ENCODE data around the gene SPG7. TPM values are rescaled to one million over a fixed set of nuclear protein-coding genes. Genes with fewer than 3 reads are reported as not detected.

SPG7 gene
- total RNA-seq, 1 donor from 2014 or later: 95.0 TPM

DNA sequence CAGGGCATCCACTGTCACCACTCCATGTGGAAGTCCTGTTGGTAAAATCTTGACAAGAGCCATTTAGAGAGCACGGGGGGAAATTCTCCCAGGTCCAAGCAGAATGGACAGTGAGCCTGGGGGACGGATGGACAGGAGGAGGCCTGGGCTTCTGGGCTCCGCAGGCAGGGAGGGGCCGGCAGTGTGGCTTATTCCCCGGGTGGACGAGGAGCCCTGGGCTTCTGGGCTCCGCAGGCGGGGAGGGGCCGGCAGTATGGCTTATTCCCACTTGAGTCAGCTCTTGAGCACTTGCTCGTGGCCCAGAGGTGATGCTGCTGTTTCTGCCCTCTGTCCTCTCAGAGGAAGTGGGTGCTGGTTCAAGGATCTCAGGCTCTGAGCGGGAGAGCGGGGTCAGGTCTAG is 30.1 kb downstream of the SPG7 start:
- TF ChIP-seq, protein P1, sequence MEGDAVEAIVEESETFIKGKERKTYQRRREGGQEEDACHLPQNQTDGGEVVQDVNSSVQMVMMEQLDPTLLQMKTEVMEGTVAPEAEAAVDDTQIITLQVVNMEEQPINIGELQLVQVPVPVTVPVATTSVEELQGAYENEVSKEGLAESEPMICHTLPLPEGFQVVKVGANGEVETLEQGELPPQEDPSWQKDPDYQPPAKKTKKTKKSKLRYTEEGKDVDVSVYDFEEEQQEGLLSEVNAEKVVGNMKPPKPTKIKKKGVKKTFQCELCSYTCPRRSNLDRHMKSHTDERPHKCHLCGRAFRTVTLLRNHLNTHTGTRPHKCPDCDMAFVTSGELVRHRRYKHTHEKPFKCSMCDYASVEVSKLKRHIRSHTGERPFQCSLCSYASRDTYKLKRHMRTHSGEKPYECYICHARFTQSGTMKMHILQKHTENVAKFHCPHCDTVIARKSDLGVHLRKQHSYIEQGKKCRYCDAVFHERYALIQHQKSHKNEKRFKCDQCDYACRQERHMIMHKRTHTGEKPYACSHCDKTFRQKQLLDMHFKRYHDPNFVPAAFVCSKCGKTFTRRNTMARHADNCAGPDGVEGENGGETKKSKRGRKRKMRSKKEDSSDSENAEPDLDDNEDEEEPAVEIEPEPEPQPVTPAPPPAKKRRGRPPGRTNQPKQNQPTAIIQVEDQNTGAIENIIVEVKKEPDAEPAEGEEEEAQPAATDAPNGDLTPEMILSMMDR (IDR thresholded peaks at IDR 0.05): no peak
- Histone ChIP-seq H3K36me3 (peaks cover 56% of the 10 kb centered on the region), H3K4me3 (no peak overlapping the region), H3K9me3 (no peaks in the 10 kb centered on the region), H3K4me1 (peaks cover 10% of the 10 kb centered on the region), H3K27ac (no peak overlapping the region), H3K27me3 (no peaks in the 10 kb centered on the region)
- DNase-seq (no peak), ATAC-seq (no peak)
- intact Hi-C loops (cut with DNase I): no loop called here

DNA sequence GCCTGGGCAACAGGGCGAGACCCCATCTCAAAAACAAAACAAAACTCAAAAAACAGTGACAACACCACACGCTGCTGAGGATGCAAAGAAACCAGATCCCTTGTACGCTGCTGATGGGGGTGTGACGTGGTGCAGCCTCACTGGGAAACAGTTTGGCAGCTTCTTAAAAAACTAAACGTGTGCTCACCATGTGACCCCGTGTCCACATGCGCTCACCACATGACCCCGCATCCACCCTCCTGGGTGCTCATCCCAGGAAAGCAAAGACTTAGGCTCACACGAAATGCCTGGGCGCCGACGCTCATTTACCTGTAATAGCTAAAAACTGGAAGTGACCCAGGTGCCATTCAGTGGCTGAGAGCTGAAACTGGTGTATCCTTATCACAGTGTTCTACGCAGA is 32.4 kb downstream of the SPG7 start:
- DNase-seq (no peak), ATAC-seq (no peak)
- no peaks in the 10 kb centered on the region for H3K9me3 ChIP-seq
- H3K4me3 ChIP-seq: no peak overlapping the region
- H3K27me3 ChIP-seq: no peaks in the 10 kb centered on the region
- peaks cover 42% of the 10 kb centered on the region for H3K36me3 ChIP-seq
- H3K4me1 ChIP-seq: no peaks in the 10 kb centered on the region
- no peak overlapping the region for H3K27ac ChIP-seq
- intact Hi-C loops (cut with DNase I): no loop called here
- TF ChIP-seq, protein P1 (IDR thresholded peaks at IDR 0.05): no peak

DNA sequence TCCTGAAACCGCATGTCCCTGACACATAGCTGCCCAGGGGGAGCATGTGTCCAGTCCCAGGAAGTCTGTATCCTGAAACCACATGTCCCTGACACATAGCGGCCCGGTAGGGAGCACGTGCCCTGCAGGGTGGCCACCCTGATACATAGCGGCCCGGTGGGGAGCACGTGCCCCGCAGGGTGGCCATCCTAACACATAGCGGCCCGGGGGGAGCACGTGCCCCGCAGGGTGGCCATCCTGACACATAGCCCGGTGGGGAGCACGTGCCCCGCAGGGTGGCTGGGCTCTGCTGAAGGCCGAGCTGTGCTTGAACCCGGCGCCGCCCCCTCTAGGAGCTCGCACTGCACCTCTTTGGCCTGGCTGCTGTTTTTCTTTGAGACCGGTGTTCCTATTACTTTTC is 33.6 kb downstream of the SPG7 start:
- TF ChIP-seq, protein P1 (IDR thresholded peaks at IDR 0.05): no peak
- H3K4me1 ChIP-seq: no peaks in the 10 kb centered on the region
- H3K4me3 ChIP-seq: no peak overlapping the region
- no peak for ATAC-seq
- no peak overlapping the region for H3K27ac ChIP-seq
- no peaks in the 10 kb centered on the region for H3K27me3 ChIP-seq
- no peak for DNase-seq
- no peaks in the 10 kb centered on the region for H3K9me3 ChIP-seq
- peaks cover 46% of the 10 kb centered on the region for H3K36me3 ChIP-seq
- intact Hi-C loops (cut with DNase I): no loop called here

DNA sequence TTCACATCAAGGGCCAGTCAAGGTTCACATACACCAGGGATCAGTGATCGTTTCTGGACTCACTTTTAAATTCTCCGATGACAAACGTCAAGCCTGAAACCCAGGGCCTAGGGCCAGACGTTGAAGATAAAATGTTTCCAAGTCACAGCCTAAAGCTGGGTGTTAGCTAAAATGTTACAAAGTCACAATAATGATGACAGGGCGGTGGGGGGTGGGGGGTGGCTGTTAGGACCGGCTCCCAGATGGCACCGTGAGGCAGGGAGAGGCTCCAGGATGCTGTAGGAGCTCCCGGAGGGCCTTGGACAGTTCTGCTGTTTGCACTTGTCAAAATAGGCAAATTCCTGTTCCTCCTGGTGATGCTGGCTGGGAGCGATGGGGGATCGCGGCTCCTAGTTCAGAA is 35.9 kb downstream of the SPG7 start:
- Histone ChIP-seq H3K4me1 (no peaks in the 10 kb centered on the region), H3K27ac (no peak overlapping the region), H3K9me3 (no peaks in the 10 kb centered on the region), H3K4me3 (no peak overlapping the region), H3K27me3 (no peaks in the 10 kb centered on the region), H3K36me3 (peaks cover 55% of the 10 kb centered on the region)
- ATAC-seq (no peak), DNase-seq (no peak)
- intact Hi-C loops (cut with DNase I): no loop called here
- TF ChIP-seq, protein P1 (IDR thresholded peaks at IDR 0.05): no peak

DNA sequence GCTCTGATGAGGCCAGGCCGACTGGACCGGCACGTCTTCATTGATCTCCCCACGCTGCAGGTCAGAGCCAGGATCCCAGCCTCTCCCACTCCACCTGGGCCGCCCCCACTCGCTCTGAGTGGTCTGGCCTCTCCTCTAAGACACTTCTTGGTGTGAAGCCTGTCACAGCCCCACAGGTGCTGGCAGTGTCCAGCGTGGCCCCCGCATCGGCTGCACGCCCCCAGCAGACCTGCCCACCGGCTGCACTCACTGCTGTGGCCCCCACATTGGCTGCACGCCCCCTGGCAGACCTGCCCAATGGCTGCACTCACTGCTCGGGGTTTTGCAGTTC is 36.5 kb downstream of the SPG7 start:
- no peak overlapping the region for H3K27ac ChIP-seq
- ATAC-seq: no peak
- intact Hi-C loops (cut with DNase I): no loop called here

More for the DNA sequence above, 36.5 kb downstream of the SPG7 start:
- DNase-seq: no peak
- H3K4me1 ChIP-seq: no peaks in the 10 kb centered on the region
- H3K9me3 ChIP-seq: no peaks in the 10 kb centered on the region
- TF ChIP-seq, protein P1 (IDR thresholded peaks at IDR 0.05): no peak
- no peaks in the 10 kb centered on the region for H3K27me3 ChIP-seq
- H3K36me3 ChIP-seq: peaks cover 60% of the 10 kb centered on the region
- no peak overlapping the region for H3K4me3 ChIP-seq
